H1 (cell line): ENCODE data around the gene MGAT2. TPM values are rescaled to one million over a fixed set of nuclear protein-coding genes. Genes with fewer than 3 reads are reported as not detected.

ENCODE experiments used
- ASH2L ChIP-seq: fragments of 200-600, 300-600 bp; sonication (generic); IDR thresholded peaks from one replicate; pipeline ENCODE4 v1.7.1; 2017; ENCODE audit warnings: low read length
- ATF3 ChIP-seq: IDR thresholded peaks from 2 replicates; pipeline ENCODE4 v1.6.1; 2011; ENCODE audit warnings: low read depth, mild to moderate bottlenecking, low read length; ENCODE audit not compliant: insufficient read depth
- BCL11A ChIP-seq, 2 experiments: IDR thresholded peaks; one replicate each; pipeline ENCODE4 v1.6.1; 2011; ENCODE audit warnings: low read depth in 2 of 2, low read length in 2 of 2, mild to moderate bottlenecking in 2 of 2
- CHD1 ChIP-seq: IDR thresholded peaks from 2 replicates; pipeline ENCODE4 v1.6.1; 2012; ENCODE audit warnings: low read depth, low read length, improper control_type of control experiment
- CREB1 ChIP-seq: IDR thresholded peaks from 2 replicates; pipeline ENCODE4 v1.6.1; 2012; ENCODE audit warnings: inconsistent platforms
- EGR1 ChIP-seq: IDR thresholded peaks from 2 replicates; pipeline ENCODE4 v1.6.1; 2011; ENCODE audit warnings: low read depth, low read length, borderline replicate concordance
- EP300 ChIP-seq, 2 experiments: IDR thresholded peaks; 1 replicate in 1 of 2; 2 replicates in 1 of 2; pipeline ENCODE4 v1.6.1; 2011 to 2012; ENCODE audit warnings: low read depth in 2 of 2, low read length in 2 of 2, mild to moderate bottlenecking in 2 of 2, borderline replicate concordance in 1 of 2, inconsistent platforms in 1 of 2, moderate library complexity in 1 of 2
- KDM1A ChIP-seq: fragments of 200-600, 300-600 bp; sonication (generic); IDR thresholded peaks from 2 replicates; pipeline ENCODE4 v1.7.1; 2016; ENCODE audit warnings: mild to moderate bottlenecking, low read length, borderline replicate concordance
- KDM4A ChIP-seq: IDR thresholded peaks from one replicate; pipeline ENCODE4 v1.7.1; 2012; ENCODE audit warnings: low read depth, mild to moderate bottlenecking, moderate library complexity, low read length, inconsistent platforms; ENCODE audit not compliant: severe bottlenecking
- KDM5A ChIP-seq: fragments of 200-600 bp; IDR thresholded peaks from 2 replicates; pipeline ENCODE4 v1.7.1; 2012; ENCODE audit warnings: mild to moderate bottlenecking, low read length, inconsistent platforms, mixed read lengths
- MAX ChIP-seq: IDR thresholded peaks from 2 replicates; pipeline ENCODE4 v1.6.1; 2012; ENCODE audit warnings: inconsistent platforms
- NANOG ChIP-seq: IDR thresholded peaks from 2 replicates; pipeline ENCODE4 v1.6.1; 2011; ENCODE audit warnings: low read length, low read depth, mild to moderate bottlenecking, inconsistent platforms; ENCODE audit not compliant: insufficient read depth, poor library complexity, severe bottlenecking
- PHF8 ChIP-seq: fragments of 200-600 bp; sonication (generic); conservative IDR thresholded peaks from 2 replicates; pipeline ENCODE4 v1.7.1; 2012; ENCODE audit warnings: low read depth, mild to moderate bottlenecking, inconsistent platforms, low read length, moderate library complexity
- POLR2A ChIP-seq, 2 experiments: IDR thresholded peaks; 1 replicate in 1 of 2; 2 replicates in 1 of 2; pipeline ENCODE4 v1.6.1; 2011; ENCODE audit warnings: low read depth in 2 of 2, low read length in 2 of 2, mild to moderate bottlenecking in 2 of 2; ENCODE audit errors: control extremely low read depth in 1 of 2
- RNF2 ChIP-seq: fragments of 200-900, 300-1000 bp; sonication (generic); IDR thresholded peaks from 2 replicates; pipeline ENCODE4 v1.7.1; 2016; ENCODE audit warnings: borderline replicate concordance, low read depth, mild to moderate bottlenecking, antibody characterized with exemption, low read length; ENCODE audit not compliant: poor library complexity, severe bottlenecking; ENCODE audit errors: missing control alignments
- RXRA ChIP-seq: IDR thresholded peaks from 2 replicates; pipeline ENCODE4 v1.6.1; 2011; ENCODE audit warnings: low read depth, mild to moderate bottlenecking, low read length, moderate library complexity; ENCODE audit not compliant: insufficient read depth
- SIN3A ChIP-seq, 2 experiments: IDR thresholded peaks in 1 of 2; conservative IDR thresholded peaks in 1 of 2; 2 replicates each; pipeline ENCODE4 v1.6.1; 2011 to 2012; ENCODE audit warnings: low read length in 2 of 2, improper control_type of control experiment in 1 of 2, low read depth in 1 of 2, mild to moderate bottlenecking in 1 of 2
- SP4 ChIP-seq: IDR thresholded peaks from 2 replicates; pipeline ENCODE4 v1.6.1; 2012; ENCODE audit warnings: low read length, inconsistent platforms
- SUZ12 ChIP-seq: fragments of 200-600 bp; sonication (generic); IDR thresholded peaks from 2 replicates; pipeline ENCODE4 v1.6.1; 2012; ENCODE audit warnings: mild to moderate bottlenecking, inconsistent platforms, low read length, moderate library complexity, mixed read lengths
- TBP ChIP-seq: IDR thresholded peaks from 2 replicates; pipeline ENCODE4 v1.6.1; 2011; ENCODE audit warnings: low read depth, low read length, improper control_type of control experiment
- TCF12 ChIP-seq: IDR thresholded peaks from 2 replicates; pipeline ENCODE4 v1.6.1; 2011; ENCODE audit warnings: low read depth, mild to moderate bottlenecking, low read length
- USF2 ChIP-seq: IDR thresholded peaks from 2 replicates; pipeline ENCODE4 v1.6.1; 2011; ENCODE audit warnings: low read length, improper control_type of control experiment
- polyA plus RNA-seq, 7 experiments: library from polyadenylated mRNA; depleted of rRNA in 3 of 7; stranded (reverse) in 5 of 7; unstranded in 2 of 7; fragments of >200 nt in 5 of 7; fragments of 200-250 nt in 2 of 7; gene quantifications; 1 replicate in 5 of 7; 2 replicates in 1 of 7; 4 replicates in 1 of 7; pipeline versions ENCODE4 v1.2.1 to v1.2.3, GENCODE V29; 2011 to 2013; ENCODE audit warnings: missing spikeins in 2 of 7, mixed read lengths in 2 of 7
- total RNA-seq: library from RNA; stranded (reverse); fragmentation: NEBNext Ultra II Directional; extraction: Animal tissue kit (Norgen Biotek cat#: 25700); gene quantifications from 2 replicates; pipeline ENCODE4 v1.2.1, GENCODE V29; 2021

The MGAT2 gene
- total and polyA plus RNA-seq, 2 of the 8 experiments (the other 6 are each of a cell fraction or from before 2014, with no cell fraction given), result 10.6 to 23.7 TPM

DNA sequence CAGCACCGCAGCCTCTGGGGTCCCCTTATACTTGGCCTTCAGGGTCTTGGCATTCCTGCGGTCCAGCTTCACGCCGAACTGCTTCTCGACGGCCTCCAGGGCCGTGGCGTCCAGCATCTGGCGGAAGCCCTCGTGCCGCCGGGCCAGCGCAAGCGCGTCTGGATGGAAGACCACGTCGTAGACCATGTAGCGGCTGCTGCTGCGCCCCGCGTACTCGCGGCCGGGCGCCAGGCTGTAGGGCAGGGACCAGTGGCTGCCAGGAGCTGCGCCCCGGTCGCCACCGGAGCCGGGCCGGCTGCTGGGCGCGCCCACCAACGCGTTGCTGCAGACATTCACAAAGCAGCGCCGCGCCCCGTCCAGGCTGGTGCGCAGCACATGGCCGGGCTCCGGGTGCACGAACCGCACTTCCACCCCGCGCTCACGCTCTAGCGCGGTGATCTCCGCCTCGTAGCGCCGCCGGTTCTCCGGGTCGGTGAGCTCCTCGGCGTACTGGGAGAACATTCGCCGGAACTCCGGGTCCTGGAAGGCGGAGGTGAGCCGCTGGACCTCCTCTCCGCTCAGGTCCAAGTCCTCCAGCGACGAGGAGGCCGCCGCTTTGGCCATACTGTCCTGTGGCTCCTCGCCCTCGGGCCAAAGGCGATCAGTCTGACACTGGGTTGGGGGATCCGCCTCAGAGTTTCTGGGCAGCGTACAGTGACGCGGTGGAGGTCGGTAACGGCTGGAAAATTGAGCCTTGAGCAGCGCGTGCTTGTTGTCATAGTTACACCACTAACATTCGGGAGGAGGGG lies 14.1 kb downstream of the MGAT2 start, which contains the start of gene DNAAF2 (continued):
- TF ChIP-seq POLR2A (IDR thresholded peaks at IDR 0.05; ENCODE audit: control extremely low read depth in 1 of 2, low read depth in 2 of 2, low read length in 2 of 2) (peak in 1 of 2 experiments; percentile 40; a peak in 2 of 3 replicates), MAX (peak; percentile 86), SP4 (no peak), SUZ12 (no peak), TCF12 (no peak), CHD1 (no peak; the same call in 1 of the 2 replicates), EP300 (IDR thresholded peaks at IDR 0.05; ENCODE audit: borderline replicate concordance in 1 of 2, low read depth in 2 of 2, low read length in 2 of 2) (no peak), KDM1A (no peak), BCL11A (IDR thresholded peaks at IDR 0.05; ENCODE audit: low read depth in 2 of 2, low read length in 2 of 2) (no peak), SIN3A (conservative IDR thresholded peaks at IDR 0.05 in 1 of 2, IDR thresholded peaks at IDR 0.05 in 1 of 2; ENCODE audit: low read depth in 1 of 2, low read length in 2 of 2) (peak; percentile 31 to 76; a peak in 3 of 4 replicates), USF2 (no peak), KDM4A (no peak), ATF3 (no peak), EGR1 (no peak), PHF8 (peak; percentile 5; the same call in 1 of the 2 replicates), CREB1 (0 out of 2 replicates have a peak, but pooled peaks have one; percentile 7), TBP (no peak), ASH2L (no peak), RXRA (no peak), RNF2 (no peak), NANOG (no peak), KDM5A (0 out of 2 replicates have a peak, but pooled peaks have one; percentile 30)
